Activated T-helper 2 cell treated with anti-CD3 and anti-CD28 coated beads, Interferon-gamma antibody, Interleukin-2, Interleukin-4, amounts not matched to agents 10 μg/mL and 5 μg/mL and 100 μg/mL, durations not matched to agents 14 hours and 24 hours and 36 hours (primary cell): Measurements from ENCODE around the gene ZKSCAN7. TPM values are rescaled to one million over a fixed set of nuclear protein-coding genes. Genes with fewer than 3 reads are reported as not detected.
"Not testable (repeated sequence)": the region's sequence is repeated elsewhere in the genome, so short reads cannot be mapped to it uniquely, and the experiment has no call there.

Experiments used
- DNase-seq: peaks from one replicate; pipeline ENCODE4 v3.0.0; 2021; ENCODE audit warnings: low spot score
- H3K27ac Mint-ChIP-seq: one replicate; pipeline ENCODE4 v1.8.0; 2021; ENCODE audit warnings: mixed read lengths
- H3K27me3 Mint-ChIP-seq: one replicate; pipeline ENCODE4 v1.8.0; 2021; ENCODE audit warnings: low read depth, mixed read lengths
- H3K36me3 Mint-ChIP-seq: one replicate; pipeline ENCODE4 v1.8.0; 2021; ENCODE audit warnings: low read depth, mixed read lengths
- H3K4me1 Mint-ChIP-seq: one replicate; pipeline ENCODE4 v1.8.0; 2021; ENCODE audit warnings: low read depth, mixed read lengths
- H3K4me3 Mint-ChIP-seq: one replicate; pipeline ENCODE4 v1.8.0; 2021; ENCODE audit warnings: low read depth, mild to moderate bottlenecking, moderate library complexity, mixed read lengths
- H3K9me3 Mint-ChIP-seq: one replicate; pipeline ENCODE4 v1.8.0; 2021; ENCODE audit warnings: mixed read lengths
- intact Hi-C: fragments of 100-400 bp; cut with micrococcal nuclease; formaldehyde crosslinking; loops from one replicate; pipeline ENCODE4 v1.15.1; 2023
- total RNA-seq: library from RNA; stranded (reverse); gene quantifications from 2 replicates; pipeline ENCODE4 v1.2.3, GENCODE V29; 2022

Gene ZKSCAN7
- total RNA-seq, 1 donor from 2014 or later: 1.3 TPM

DNA sequence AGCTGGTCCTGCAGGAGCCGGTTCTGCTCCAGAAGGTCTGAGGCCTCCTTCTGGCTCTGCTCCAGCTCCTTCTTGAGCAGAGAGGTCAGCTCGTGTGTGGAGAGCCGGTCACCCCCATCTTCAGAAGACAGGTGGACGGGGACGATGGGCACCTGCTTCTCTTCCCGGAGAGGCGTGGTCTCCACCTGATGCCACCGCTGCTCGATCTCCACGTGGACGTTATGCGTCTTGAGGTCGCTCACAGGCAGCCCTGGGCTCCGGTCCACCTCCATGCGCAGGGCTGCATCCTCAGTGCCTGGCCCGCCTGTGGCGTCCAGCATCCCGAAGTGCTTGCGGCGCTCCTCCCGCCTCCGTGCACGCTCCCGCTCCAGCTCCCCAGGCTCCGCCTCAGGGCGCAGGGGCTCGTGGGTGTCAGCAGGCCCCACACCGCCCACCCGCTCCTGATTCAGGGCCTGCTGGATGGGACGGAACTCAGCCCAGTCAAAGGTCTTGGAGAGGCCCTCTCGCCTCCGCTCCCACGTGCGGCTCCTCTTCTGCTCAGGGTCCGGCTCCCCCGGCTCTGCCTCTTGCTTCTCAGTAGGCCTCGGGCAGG, 24.0 kb downstream of the ZKSCAN7 start:
- H3K36me3 Mint-ChIP-seq, H3K27me3 Mint-ChIP-seq, H3K4me1 Mint-ChIP-seq, intact Hi-C loops, H3K4me3 Mint-ChIP-seq, DNase-seq, H3K27ac Mint-ChIP-seq: not testable (repeated sequence)
- peaks cover 33% of the 10 kb centered on the region for H3K9me3 Mint-ChIP-seq

DNA sequence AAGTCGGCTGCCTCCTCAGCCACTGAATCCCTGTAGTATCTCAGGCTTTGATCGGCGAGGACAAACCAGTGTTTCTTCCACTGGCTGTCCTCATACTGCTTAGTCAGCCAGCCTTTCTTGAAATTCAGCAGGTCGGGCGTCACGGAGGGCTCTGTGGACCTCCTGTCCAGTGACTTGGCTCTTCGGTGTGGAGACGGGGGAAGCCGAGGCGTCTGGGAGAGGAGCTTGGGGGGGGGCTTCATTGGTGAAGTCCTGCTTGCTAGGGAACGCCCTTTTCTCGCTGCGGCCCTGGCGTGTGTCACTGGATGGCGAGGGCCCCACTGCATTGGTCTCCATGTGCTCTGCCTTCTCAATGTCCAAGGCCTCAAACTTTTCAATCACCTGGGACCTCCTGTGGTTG, 24.8 kb downstream of the ZKSCAN7 start:
- H3K27ac Mint-ChIP-seq, DNase-seq, H3K4me3 Mint-ChIP-seq, H3K27me3 Mint-ChIP-seq, H3K36me3 Mint-ChIP-seq, H3K4me1 Mint-ChIP-seq, intact Hi-C loops: not testable (repeated sequence)
- H3K9me3 Mint-ChIP-seq: peaks cover 33% of the 10 kb centered on the region

DNA sequence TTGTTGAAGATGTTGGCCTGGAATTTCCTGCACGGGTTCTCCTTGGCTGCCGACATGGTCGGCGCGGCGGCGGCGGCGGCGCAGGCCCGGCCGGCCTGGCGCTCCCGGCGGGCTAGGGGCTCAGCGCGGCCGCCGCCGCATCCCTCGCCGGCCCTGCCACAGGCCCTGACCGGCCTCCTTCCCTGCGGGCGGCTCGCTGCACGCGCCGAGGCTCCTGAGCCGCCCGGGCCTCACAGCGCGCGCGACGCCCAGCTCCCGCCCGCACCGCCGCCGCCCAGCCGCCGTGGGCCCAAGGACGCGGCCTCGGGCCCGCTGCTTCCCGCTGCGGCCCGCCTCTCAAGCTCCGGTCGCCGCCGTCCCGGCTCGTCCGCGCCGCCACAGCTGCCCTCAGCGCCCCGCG, 26.0 kb downstream of the ZKSCAN7 start:
- H3K27me3 Mint-ChIP-seq, H3K4me3 Mint-ChIP-seq, DNase-seq, H3K4me1 Mint-ChIP-seq, H3K27ac Mint-ChIP-seq, intact Hi-C loops, H3K36me3 Mint-ChIP-seq: not testable (repeated sequence)
- H3K9me3 Mint-ChIP-seq: peaks cover 31% of the 10 kb centered on the region

DNA sequence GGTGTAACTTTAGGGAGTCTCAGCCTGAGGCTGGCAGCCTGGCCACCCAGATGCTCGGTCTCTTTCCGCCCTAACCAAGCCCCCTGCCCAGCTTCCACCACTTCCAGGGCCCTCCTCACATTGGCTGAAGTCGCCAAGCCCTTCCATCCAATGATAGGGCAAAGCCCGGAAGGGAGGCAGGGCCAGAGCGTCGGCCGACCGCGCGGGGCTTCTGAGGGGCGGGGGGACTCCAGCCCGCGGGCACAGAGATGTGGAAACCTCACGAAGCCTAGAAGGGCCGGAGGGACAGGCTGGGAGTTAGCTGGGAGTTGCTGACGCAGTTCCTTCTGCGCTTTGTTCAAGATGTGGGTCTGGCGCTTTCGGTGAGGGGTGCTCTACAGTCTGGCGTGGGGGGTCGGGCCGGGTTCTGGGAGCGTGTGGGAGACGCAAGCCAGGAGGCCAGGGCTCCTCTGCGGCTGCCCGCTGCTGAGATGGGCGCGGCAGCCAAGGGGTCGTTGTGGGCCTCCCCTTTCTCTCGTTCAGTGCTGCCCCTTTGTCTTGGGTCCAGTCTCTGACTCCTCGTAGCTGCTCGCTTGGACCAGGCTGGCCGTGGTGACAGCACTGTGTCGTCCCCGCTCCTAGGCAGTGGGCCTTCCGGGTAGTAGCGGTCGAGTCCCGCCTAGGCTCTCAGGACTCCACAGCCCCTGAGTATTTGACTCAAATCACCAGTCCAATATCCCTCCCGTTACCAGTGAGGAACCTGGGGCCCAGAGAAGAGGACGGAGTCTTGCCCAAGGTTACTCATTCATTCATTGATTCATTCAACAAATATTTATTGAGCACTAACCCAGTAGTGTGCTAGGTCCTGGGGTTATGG, 29.9 kb downstream of the ZKSCAN7 start, which contains the start of gene ZNF660:
TSS of gene ZNF660 (plus strand) at position 319 of the 856 bp plus-strand sequence. CDS start 9,230 bp downstream, outside the sequence.
- Mint-ChIP-seq H3K27me3 (peaks cover 9% of the 10 kb centered on the region), H3K4me3 (no peak within 1 kb of the TSS), H3K27ac (no peak within 1 kb of the TSS), H3K36me3 (no peaks in the 10 kb centered on the region), H3K4me1 (no peaks in the 10 kb centered on the region), H3K9me3 (peaks cover 19% of the 10 kb centered on the region)
- intact Hi-C loops: no loop called here
- no peak for DNase-seq

DNA sequence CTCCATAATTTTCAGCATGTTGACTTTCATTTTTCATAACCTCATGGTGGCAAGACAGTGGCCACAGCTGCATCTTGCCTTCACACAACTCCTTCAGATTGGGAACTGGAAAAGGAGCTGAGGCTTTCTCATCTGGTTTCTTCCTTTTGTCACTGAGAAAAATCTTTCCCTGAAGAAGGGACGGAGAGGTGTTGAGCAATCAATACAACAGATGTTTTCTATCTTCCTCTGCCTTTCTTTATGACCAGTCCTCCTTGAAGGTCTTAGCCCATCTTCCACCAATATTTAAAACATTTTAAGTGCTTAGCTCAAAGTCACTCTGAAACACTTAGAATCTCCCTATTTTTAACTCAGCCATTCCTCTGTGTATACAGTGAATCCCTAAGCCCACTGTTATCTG, 41.6 kb downstream of the ZKSCAN7 start:
- intact Hi-C loops: no loop called here

DNA sequence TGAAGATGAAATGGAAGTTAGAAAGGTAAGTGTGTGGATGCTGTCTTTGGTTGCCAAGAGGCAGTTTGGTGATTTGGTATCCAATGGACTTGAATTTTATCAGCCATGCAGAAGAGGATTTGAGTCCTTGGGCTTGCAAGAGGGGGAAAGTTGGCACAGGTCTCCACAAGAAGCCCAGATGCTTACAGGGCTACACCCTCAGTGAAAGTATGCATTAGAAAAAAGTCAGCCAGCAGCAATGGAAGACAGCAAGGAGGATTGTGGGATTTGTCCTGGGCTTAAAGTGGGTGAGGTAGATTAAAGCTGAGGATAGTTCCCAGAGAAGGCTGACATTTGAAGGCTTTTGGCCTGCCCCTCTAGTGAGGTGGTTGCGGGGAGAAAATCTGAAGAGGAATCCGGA, 46.8 kb downstream of the ZKSCAN7 start:
- no peaks in the 10 kb centered on the region for H3K36me3 Mint-ChIP-seq
- H3K27ac Mint-ChIP-seq: no peak overlapping the region
- no peaks in the 10 kb centered on the region for H3K27me3 Mint-ChIP-seq
- H3K4me3 Mint-ChIP-seq: no peak overlapping the region
- no peak for DNase-seq
- H3K9me3 Mint-ChIP-seq: peaks cover 18% of the 10 kb centered on the region
- no peaks in the 10 kb centered on the region for H3K4me1 Mint-ChIP-seq
- intact Hi-C loops: no loop called here

More for the DNA sequence above, 41.6 kb downstream of the ZKSCAN7 start:
- Mint-ChIP-seq H3K27ac (no peak overlapping the region), H3K4me3 (no peak overlapping the region), H3K9me3 (peaks cover 48% of the 10 kb centered on the region), H3K27me3 (no peaks in the 10 kb centered on the region), H3K4me1 (no peaks in the 10 kb centered on the region), H3K36me3 (no peaks in the 10 kb centered on the region)
- DNase-seq: no peak

DNA sequence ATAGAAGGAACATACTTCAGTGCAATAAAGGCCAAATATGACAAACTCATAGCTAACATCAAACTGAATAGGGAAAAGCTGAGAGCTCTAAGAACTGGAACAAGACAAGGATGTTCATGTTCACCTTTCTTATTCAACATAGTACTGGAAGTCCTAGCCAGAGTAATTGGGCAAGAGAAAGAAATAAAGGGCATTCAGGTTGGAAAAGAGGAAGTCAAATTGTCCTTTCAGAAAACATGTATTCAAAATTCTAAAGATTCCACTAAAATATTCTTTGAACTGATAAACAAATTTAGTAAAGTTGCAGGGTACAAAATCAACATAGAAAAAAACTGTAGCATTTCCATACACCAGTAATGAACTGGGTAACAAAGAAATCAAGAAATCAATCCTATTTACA, 57.7 kb downstream of the ZKSCAN7 start:
- Mint-ChIP-seq H3K27ac (no peak overlapping the region), H3K4me3 (no peak overlapping the region), H3K4me1 (no peaks in the 10 kb centered on the region), H3K9me3 (peaks cover 27% of the 10 kb centered on the region), H3K27me3 (peaks cover 2% of the 10 kb centered on the region), H3K36me3 (no peaks in the 10 kb centered on the region)
- no peak for DNase-seq
- intact Hi-C loops: no loop called here

Other genes with a start within 250 kb of the ZKSCAN7 start
- 17.5 and 18.4 TPM in 2 replicates for gene TCAIM, start 216.4 kb upstream of the ZKSCAN7 start, total RNA-seq
- 22.6 and 24.0 TPM in 2 replicates for gene ZNF445, start 77.5 kb upstream of the ZKSCAN7 start, total RNA-seq
- gene ZNF660, start 29.8 kb downstream of the ZKSCAN7 start, total RNA-seq: 0.07 and 0.32 TPM in 2 replicates
- gene ZNF197, start 69.8 kb downstream of the ZKSCAN7 start, total RNA-seq: 10.4 and 10.7 TPM in 2 replicates
- gene ZNF35, start 93.5 kb downstream of the ZKSCAN7 start, total RNA-seq: 2.9 and 4.7 TPM in 2 replicates
- gene ZNF502, start 157.5 kb downstream of the ZKSCAN7 start, total RNA-seq: 0.27 and 0.62 TPM in 2 replicates
- 1.1 and 1.3 TPM in 2 replicates for gene ZNF501, start 174.4 kb downstream of the ZKSCAN7 start, total RNA-seq
- 39.2 and 43.7 TPM in 2 replicates for gene KIAA1143, start 206.4 kb downstream of the ZKSCAN7 start, total RNA-seq
- gene KIF15, start 206.6 kb downstream of the ZKSCAN7 start, total RNA-seq: 28.5 and 28.7 TPM in 2 replicates